Ascending aorta (tissue), 2 donors: ENCODE measurements around the gene GJA3. TPM values are rescaled to one million over a fixed set of nuclear protein-coding genes. Genes with fewer than 3 reads are reported as not detected.

ENCODE experiments used
- DNase-seq, 2 donors: peaks; one replicate each; pipeline ENCODE4 v3.0.0-alpha.2; 2019; ENCODE audit warnings: low spot score in 2 of 2
- H3K27ac ChIP-seq, 2 donors: fragments of 200-600 bp; sonication (generic); one replicate each; pipeline ENCODE4 v1.5.1; 2016 to 2017; ENCODE audit warnings: mild to moderate bottlenecking in 1 of 2
- H3K27me3 ChIP-seq: fragments of 200-600 bp; sonication (generic); one replicate; pipeline ENCODE4 v1.5.1; 2017
- H3K36me3 ChIP-seq, 2 donors: fragments of 200-600 bp; sonication (generic); one replicate each; pipeline ENCODE4 v1.5.1; 2016
- H3K4me1 ChIP-seq, 2 donors: fragments of 200-600 bp; sonication (generic); one replicate each; pipeline ENCODE4 v1.5.1; 2016 to 2017; ENCODE audit warnings: mild to moderate bottlenecking in 1 of 2
- H3K4me3 ChIP-seq, 2 donors: fragments of 200-600 bp; sonication (generic); one replicate each; pipeline ENCODE4 v1.5.1; 2016 to 2017; ENCODE audit warnings: mild to moderate bottlenecking in 1 of 2
- H3K9me3 ChIP-seq, 2 donors: fragments of 200-600 bp; sonication (generic); one replicate each; pipeline ENCODE4 v1.5.1; 2016
- CTCF ChIP-seq, 3 experiments: fragments of 200-600 bp in 2 of 3; fragments of 450-650 bp in 1 of 3; sonication (generic) in 2 of 3; IDR thresholded peaks; one replicate each; pipeline ENCODE4 v1.5.1; 2016 to 2019; ENCODE audit warnings: antibody characterized with exemption in 3 of 3, mild to moderate bottlenecking in 1 of 3, moderate library complexity in 1 of 3
- intact Hi-C: fragments of 100-400 bp; cut with DNase I; formaldehyde crosslinking; loops from one replicate; pipeline ENCODE4 v1.15.1; 2023
- total RNA-seq: library from RNA; depleted of rRNA; stranded (reverse); fragments of >200 nt; gene quantifications from one replicate; pipeline ENCODE4 v1.1.0, GENCODE V29; 2016

Gene GJA3
- total RNA-seq = not detected

GRCh38 chr13:20160306-20161274 lies at the start of gene GJA3:
GJA3 (minus strand) TSS chr13:20161052; CDS start chr13:20143288, 17,764 bp downstream.
- Histone ChIP-seq H3K36me3 (no peaks in the 10 kb centered on the region), H3K9me3 (no peaks in the 10 kb centered on the region), H3K4me3 (peak within 1 kb of the TSS; percentile 34 to 63), H3K4me1 (peaks cover 3 to 4% of the 10 kb centered on the region in 2 donors), H3K27ac (no peak within 1 kb of the TSS), H3K27me3 (peaks cover 33% of the 10 kb centered on the region)
- no peak for DNase-seq
- intact Hi-C loops = loop anchor here (2.0 kb wide), 1 partner anchor 34 kb away; no protein-coding TSS in a partner anchor
- no peak for TF ChIP-seq CTCF (IDR thresholded peaks at IDR 0.05)

- no peaks in the 10 kb centered on the region for H3K36me3 ChIP-seq
- no peaks in the 10 kb centered on the region for H3K4me1 ChIP-seq
- intact Hi-C loops = no loop called here
- H3K27me3 ChIP-seq = no peaks in the 10 kb centered on the region
- H3K9me3 ChIP-seq = no peaks in the 10 kb centered on the region
- no peak for TF ChIP-seq CTCF (IDR thresholded peaks at IDR 0.05)
- DNase-seq = no peak
- no peak overlapping the region for H3K4me3 ChIP-seq
- H3K27ac ChIP-seq = no peak overlapping the region
Observed at GRCh38 chr13:20209948-20210347, 49.1 kb upstream of the GJA3 start.

- Histone ChIP-seq H3K27ac (no peak overlapping the region), H3K4me3 (no peak overlapping the region), H3K36me3 (no peaks in the 10 kb centered on the region), H3K4me1 (no peaks in the 10 kb centered on the region), H3K9me3 (no peaks in the 10 kb centered on the region), H3K27me3 (no peaks in the 10 kb centered on the region)
- no peak for DNase-seq
- TF ChIP-seq CTCF (IDR thresholded peaks at IDR 0.05) = no peak
- intact Hi-C loops = no loop called here
Observed at GRCh38 chr13:20206698-20207235, 45.9 kb upstream of the GJA3 start.

GRCh38 chr13:20206065-20206697 lies 45.3 kb upstream of the GJA3 start:
- Histone ChIP-seq H3K27me3 (no peaks in the 10 kb centered on the region), H3K36me3 (no peaks in the 10 kb centered on the region), H3K27ac (no peak overlapping the region), H3K4me3 (no peak overlapping the region), H3K4me1 (no peaks in the 10 kb centered on the region), H3K9me3 (no peaks in the 10 kb centered on the region)
- DNase-seq = no peak
- intact Hi-C loops = no loop called here
- no peak for TF ChIP-seq CTCF (IDR thresholded peaks at IDR 0.05)

- no peak for DNase-seq
- Histone ChIP-seq H3K4me3 (no peak overlapping the region), H3K27me3 (peaks cover 6% of the 10 kb centered on the region), H3K4me1 (peaks cover 0 to 3% of the 10 kb centered on the region in 2 donors), H3K36me3 (no peaks in the 10 kb centered on the region), H3K9me3 (no peaks in the 10 kb centered on the region), H3K27ac (no peak overlapping the region)
- TF ChIP-seq CTCF (IDR thresholded peaks at IDR 0.05) = no peak
- intact Hi-C loops = loop anchor here (10.0 kb wide), 1 partner anchor 296 kb away; no protein-coding TSS in a partner anchor
Observed at GRCh38 chr13:20198781-20199180, 37.9 kb upstream of the GJA3 start.
